ENCODE data around the gene GRIP1.

The GRIP1 gene

DNA sequence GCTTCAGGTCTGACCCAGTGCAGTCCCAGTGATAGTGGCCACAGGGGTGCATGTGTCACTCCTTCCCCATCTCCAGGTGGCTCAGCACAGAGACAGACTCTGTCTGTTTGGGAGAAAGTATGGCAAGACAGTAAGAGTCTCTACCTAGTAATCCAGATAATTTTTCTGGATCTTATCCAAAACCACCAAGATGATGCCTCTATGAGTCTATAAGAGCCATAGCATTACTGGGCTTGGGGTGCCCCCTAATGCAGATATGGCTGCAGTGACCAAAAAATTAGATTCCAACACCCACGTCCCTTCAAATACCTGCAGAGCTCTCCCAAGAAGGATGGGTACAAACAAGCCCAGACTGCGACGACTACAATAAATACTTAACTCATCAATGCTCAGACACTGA lies 123.8 kb downstream of the GRIP1 start:
- no peak overlapping the region for H3K9ac ChIP-seq (ENCODE audit: low read depth, low read length)
- no peaks in the 10 kb centered on the region for H3K9me3 ChIP-seq (ENCODE audit: control insufficient read depth, insufficient read depth, low read length)
- H3K27me3 ChIP-seq (ENCODE audit: control insufficient read depth, insufficient read depth, low read length): no peaks in the 10 kb centered on the region
- no peak overlapping the region for H3K27ac ChIP-seq (ENCODE audit: low read depth, low read length)
- H3K36me3 ChIP-seq (ENCODE audit: control insufficient read depth, insufficient read depth, low read length): no peaks in the 10 kb centered on the region
- H3K4me1 ChIP-seq (ENCODE audit: control insufficient read depth, insufficient read depth, low read length): no peaks in the 10 kb centered on the region
- H3K4me3 ChIP-seq (ENCODE audit: low read depth, low read length): no peak overlapping the region

DNA sequence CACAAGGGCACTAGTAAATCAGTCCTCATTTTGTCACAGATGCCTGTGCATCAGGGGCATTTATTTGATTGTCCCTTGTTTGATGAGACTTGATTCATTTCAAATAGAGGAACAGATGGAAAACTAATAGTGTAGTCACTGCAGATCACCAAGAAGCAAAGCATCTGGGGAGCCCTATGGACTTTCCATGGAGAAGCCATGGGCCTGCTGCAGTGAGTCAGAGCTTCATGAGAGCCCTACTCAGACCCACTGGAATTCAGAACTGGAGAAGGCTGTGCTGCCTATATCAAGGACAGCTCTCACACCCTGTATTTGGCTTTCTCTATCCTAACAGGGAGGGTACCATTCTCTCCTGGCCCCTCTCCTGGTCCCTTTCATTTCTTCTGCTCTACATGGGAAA lies 126.2 kb downstream of the GRIP1 start:
- H3K4me1 ChIP-seq (ENCODE audit: control insufficient read depth, insufficient read depth, low read length): no peaks in the 10 kb centered on the region
- no peak overlapping the region for H3K4me3 ChIP-seq (ENCODE audit: low read depth, low read length)
- H3K9ac ChIP-seq (ENCODE audit: low read depth, low read length): no peak overlapping the region
- H3K36me3 ChIP-seq (ENCODE audit: control insufficient read depth, insufficient read depth, low read length): no peaks in the 10 kb centered on the region
- no peaks in the 10 kb centered on the region for H3K27me3 ChIP-seq (ENCODE audit: control insufficient read depth, insufficient read depth, low read length)
- H3K9me3 ChIP-seq (ENCODE audit: control insufficient read depth, insufficient read depth, low read length): no peaks in the 10 kb centered on the region
- no peak overlapping the region for H3K27ac ChIP-seq (ENCODE audit: low read depth, low read length)

DNA sequence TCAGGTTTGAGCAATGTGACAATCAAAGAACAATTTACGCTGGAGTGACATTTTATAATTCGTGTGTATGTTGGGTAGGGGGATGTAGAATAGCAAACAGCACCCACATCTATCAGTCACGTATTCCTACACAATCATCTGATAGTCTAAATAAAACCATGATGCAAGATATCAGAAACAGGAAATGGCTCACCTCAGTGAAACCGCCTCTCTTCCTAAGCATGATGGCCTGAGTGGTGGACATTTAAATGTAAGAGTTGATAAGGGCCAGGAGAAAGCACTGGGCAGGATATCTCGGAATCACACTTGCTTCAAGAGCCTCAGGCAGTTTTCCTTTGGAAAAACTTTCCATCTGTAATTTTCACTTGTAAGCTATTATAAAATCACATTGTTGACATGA lies 128.2 kb downstream of the GRIP1 start:
- Histone ChIP-seq H3K4me3 (ENCODE audit: low read depth, low read length) (no peak overlapping the region), H3K27ac (ENCODE audit: low read depth, low read length) (no peak overlapping the region), H3K9me3 (ENCODE audit: control insufficient read depth, insufficient read depth, low read length) (no peaks in the 10 kb centered on the region)

DNA sequence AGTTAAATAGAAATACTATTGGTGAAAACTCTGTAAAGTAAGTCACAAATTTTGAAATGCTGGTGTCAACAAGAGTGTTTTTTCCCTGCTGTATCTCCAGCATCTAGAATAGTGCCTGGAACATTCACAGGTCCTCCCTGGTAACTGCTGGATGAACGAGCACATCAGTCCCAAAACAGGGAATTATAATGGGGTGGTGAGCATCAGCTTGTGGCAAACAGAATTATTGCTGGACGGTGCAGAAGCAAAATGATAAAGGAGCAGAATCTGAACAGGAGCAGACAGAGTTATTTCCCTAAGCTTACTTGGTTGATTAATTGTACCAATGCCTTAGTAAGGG lies 129.9 kb downstream of the GRIP1 start:
- H3K27me3 ChIP-seq (ENCODE audit: control insufficient read depth, insufficient read depth, low read length): no peaks in the 10 kb centered on the region

More for the DNA sequence above, 128.2 kb downstream of the GRIP1 start:
- no peaks in the 10 kb centered on the region for H3K36me3 ChIP-seq (ENCODE audit: control insufficient read depth, insufficient read depth, low read length)
- H3K4me1 ChIP-seq (ENCODE audit: control insufficient read depth, insufficient read depth, low read length): no peaks in the 10 kb centered on the region
- no peak overlapping the region for H3K9ac ChIP-seq (ENCODE audit: low read depth, low read length)
- no peaks in the 10 kb centered on the region for H3K27me3 ChIP-seq (ENCODE audit: control insufficient read depth, insufficient read depth, low read length)

DNA sequence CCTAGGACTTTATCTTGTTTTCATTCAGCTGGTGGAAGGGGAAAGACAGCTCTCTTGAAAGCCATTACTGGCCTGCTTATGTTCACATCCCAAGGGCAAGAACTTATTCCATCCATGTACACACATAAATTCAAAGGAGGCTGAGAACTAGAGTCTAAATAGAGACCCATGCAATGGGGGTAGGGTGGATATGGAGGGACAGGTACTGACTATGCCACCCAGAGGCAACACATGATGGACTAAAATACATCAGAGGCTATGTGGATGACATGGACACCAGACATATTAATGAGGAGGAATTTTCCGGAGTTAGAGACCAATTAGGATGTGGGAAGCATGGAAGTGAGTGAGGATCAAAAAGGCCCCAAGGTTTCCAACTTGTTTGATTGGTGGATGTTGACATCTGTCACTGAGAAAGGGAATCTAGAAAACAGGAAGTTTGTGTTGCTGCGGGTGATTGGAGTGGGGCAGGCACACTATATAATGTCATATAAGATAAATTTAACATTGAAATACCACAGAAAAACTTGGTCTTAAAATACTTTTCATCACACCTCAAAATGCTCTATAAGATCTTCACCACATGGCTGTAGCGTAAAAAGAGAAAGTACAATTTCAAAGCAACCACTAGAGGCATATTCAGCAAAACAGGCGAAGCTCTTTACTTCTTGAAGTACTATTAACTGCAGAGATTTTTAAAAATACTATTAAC lies 130.4 kb downstream of the GRIP1 start:
- no peak overlapping the region for H3K9ac ChIP-seq (ENCODE audit: low read depth, low read length)
- H3K27me3 ChIP-seq (ENCODE audit: control insufficient read depth, insufficient read depth, low read length): no peaks in the 10 kb centered on the region
- no peaks in the 10 kb centered on the region for H3K4me1 ChIP-seq (ENCODE audit: control insufficient read depth, insufficient read depth, low read length)
- H3K4me3 ChIP-seq (ENCODE audit: low read depth, low read length): no peak overlapping the region
- no peak overlapping the region for H3K27ac ChIP-seq (ENCODE audit: low read depth, low read length)
- H3K36me3 ChIP-seq (ENCODE audit: control insufficient read depth, insufficient read depth, low read length): no peaks in the 10 kb centered on the region
- H3K9me3 ChIP-seq (ENCODE audit: control insufficient read depth, insufficient read depth, low read length): no peaks in the 10 kb centered on the region

More for the DNA sequence above, 129.9 kb downstream of the GRIP1 start:
- Histone ChIP-seq H3K9me3 (ENCODE audit: control insufficient read depth, insufficient read depth, low read length) (no peaks in the 10 kb centered on the region), H3K9ac (ENCODE audit: low read depth, low read length) (no peak overlapping the region), H3K27ac (ENCODE audit: low read depth, low read length) (no peak overlapping the region), H3K4me1 (ENCODE audit: control insufficient read depth, insufficient read depth, low read length) (no peaks in the 10 kb centered on the region), H3K4me3 (ENCODE audit: low read depth, low read length) (no peak overlapping the region), H3K36me3 (ENCODE audit: control insufficient read depth, insufficient read depth, low read length) (no peaks in the 10 kb centered on the region)

DNA sequence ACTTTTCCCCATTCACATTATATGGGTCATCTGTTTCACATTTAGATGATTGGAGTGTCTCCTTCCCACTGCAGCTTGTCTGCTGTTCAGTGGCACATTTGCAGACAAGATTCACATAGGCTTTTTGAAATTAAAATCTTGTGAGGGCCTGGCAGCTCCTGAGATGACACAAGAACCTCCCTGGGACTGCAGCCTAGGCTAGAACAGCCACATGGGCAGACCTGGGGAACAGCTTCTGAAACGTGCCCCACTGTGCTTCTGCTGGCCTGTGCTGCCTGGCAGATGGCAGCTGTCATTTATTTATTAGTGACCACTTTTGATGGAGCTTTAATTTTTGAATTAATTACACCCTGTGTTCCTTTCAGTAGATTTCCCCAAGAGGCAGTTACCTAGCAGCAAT lies 137.4 kb downstream of the GRIP1 start:
- Histone ChIP-seq H3K27ac (ENCODE audit: low read depth, low read length) (no peak overlapping the region), H3K4me3 (ENCODE audit: low read depth, low read length) (no peak overlapping the region), H3K9me3 (ENCODE audit: control insufficient read depth, insufficient read depth, low read length) (no peaks in the 10 kb centered on the region), H3K36me3 (ENCODE audit: control insufficient read depth, insufficient read depth, low read length) (no peaks in the 10 kb centered on the region), H3K27me3 (ENCODE audit: control insufficient read depth, insufficient read depth, low read length) (no peaks in the 10 kb centered on the region), H3K9ac (ENCODE audit: low read depth, low read length) (no peak overlapping the region), H3K4me1 (ENCODE audit: control insufficient read depth, insufficient read depth, low read length) (peaks cover 3% of the 10 kb centered on the region; the same call in 1 of the 2 replicates)

DNA sequence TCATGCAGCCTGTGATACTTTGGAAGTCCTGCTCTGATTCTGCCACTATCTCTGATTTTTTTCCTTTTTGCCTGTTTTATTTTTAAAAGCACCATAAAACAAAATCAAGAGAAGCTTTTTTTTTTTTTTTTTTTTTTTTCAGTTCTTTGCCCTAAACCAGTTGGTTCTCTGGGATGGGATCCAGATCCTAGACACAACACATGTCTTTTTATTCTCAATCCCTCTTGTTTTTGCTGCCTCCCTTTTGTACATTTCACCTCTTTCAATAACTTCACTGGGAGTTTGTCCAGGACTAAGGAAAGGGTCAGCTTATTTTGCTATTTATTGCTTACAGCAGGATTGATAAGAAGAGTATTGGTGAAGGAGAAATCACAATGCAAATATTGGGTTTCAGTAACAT lies 139.4 kb downstream of the GRIP1 start:
- Histone ChIP-seq H3K9me3 (ENCODE audit: control insufficient read depth, insufficient read depth, low read length) (no peaks in the 10 kb centered on the region), H3K27ac (ENCODE audit: low read depth, low read length) (no peak overlapping the region)

DNA sequence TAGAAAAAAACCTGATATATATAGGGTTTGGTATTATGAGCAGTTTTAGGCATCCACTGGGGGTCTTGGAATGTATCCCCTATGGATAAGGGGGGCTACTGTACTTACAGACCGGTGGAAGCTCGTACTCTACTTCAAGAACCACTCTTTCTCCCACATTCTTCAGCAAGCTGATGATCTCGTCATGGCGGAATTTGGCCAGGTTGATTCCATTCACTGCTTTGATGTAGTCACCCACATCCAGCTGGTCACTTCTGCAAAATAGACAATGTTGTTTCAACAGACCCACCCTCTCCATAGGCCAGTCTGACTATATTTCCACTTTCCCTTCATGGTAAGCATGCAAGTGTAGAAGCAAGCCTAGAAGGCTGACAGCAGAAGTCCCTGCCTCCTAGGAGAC lies 139.9 kb downstream of the GRIP1 start:
- no peaks in the 10 kb centered on the region for H3K9me3 ChIP-seq (ENCODE audit: control insufficient read depth, insufficient read depth, low read length)
- no peaks in the 10 kb centered on the region for H3K36me3 ChIP-seq (ENCODE audit: control insufficient read depth, insufficient read depth, low read length)
- H3K9ac ChIP-seq (ENCODE audit: low read depth, low read length): no peak overlapping the region
- no peaks in the 10 kb centered on the region for H3K27me3 ChIP-seq (ENCODE audit: control insufficient read depth, insufficient read depth, low read length)
- H3K4me1 ChIP-seq (ENCODE audit: control insufficient read depth, insufficient read depth, low read length): peaks cover 7% of the 10 kb centered on the region
- no peak overlapping the region for H3K27ac ChIP-seq (ENCODE audit: low read depth, low read length)
- H3K4me3 ChIP-seq (ENCODE audit: low read depth, low read length): no peak overlapping the region

More for the DNA sequence above, 139.4 kb downstream of the GRIP1 start:
- H3K36me3 ChIP-seq (ENCODE audit: control insufficient read depth, insufficient read depth, low read length): no peaks in the 10 kb centered on the region
- peaks cover 7% of the 10 kb centered on the region for H3K4me1 ChIP-seq (ENCODE audit: control insufficient read depth, insufficient read depth, low read length)
- no peak overlapping the region for H3K4me3 ChIP-seq (ENCODE audit: low read depth, low read length)
- no peak overlapping the region for H3K9ac ChIP-seq (ENCODE audit: low read depth, low read length)
- H3K27me3 ChIP-seq (ENCODE audit: control insufficient read depth, insufficient read depth, low read length): no peaks in the 10 kb centered on the region

DNA sequence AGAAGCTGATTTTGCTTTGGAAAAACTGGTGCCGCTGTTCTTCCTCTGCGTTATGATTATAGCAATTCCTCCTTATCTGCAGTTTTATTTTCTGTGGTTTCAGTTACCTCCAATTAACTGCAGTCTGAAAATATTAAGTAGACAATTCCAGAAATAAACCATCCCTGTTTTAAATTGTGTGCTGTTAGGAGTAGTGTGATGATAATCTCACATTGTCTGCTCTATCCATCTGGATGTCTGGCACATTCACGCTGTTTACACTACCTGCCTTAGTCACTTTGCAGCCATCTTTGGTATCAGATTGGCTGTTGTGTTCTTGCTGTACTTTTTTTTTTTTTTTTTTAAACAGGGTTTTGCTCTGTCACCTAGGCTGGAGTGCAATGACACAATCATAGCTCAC lies 141.0 kb downstream of the GRIP1 start:
- Histone ChIP-seq H3K36me3 (ENCODE audit: control insufficient read depth, insufficient read depth, low read length) (no peaks in the 10 kb centered on the region), H3K4me1 (ENCODE audit: control insufficient read depth, insufficient read depth, low read length) (peaks cover 7% of the 10 kb centered on the region), H3K9me3 (ENCODE audit: control insufficient read depth, insufficient read depth, low read length) (no peaks in the 10 kb centered on the region), H3K27me3 (ENCODE audit: control insufficient read depth, insufficient read depth, low read length) (no peaks in the 10 kb centered on the region), H3K4me3 (ENCODE audit: low read depth, low read length) (no peak overlapping the region), H3K9ac (ENCODE audit: low read depth, low read length) (no peak overlapping the region), H3K27ac (ENCODE audit: low read depth, low read length) (no peak overlapping the region)

DNA sequence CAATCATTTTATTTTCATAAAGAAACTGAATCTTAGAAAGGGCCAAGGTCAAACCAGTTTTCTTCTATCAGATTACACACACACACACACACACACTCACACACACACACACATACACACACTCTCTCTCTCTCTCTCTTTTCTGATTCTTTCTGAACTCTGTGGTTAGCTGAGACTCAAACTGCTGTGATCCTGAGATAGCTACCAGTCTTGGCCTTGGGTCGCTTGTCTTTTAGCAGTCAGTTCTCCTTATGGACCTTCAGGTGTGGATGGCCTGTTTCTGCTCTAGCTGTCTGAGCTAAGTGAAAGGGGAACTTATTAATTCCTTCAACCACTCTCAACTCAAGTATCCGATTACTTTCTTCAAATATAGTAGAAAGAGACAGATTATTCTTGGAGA lies 145.1 kb downstream of the GRIP1 start:
- Histone ChIP-seq H3K36me3 (ENCODE audit: control insufficient read depth, insufficient read depth, low read length) (no peaks in the 10 kb centered on the region), H3K4me1 (ENCODE audit: control insufficient read depth, insufficient read depth, low read length) (peaks cover 7% of the 10 kb centered on the region), H3K9me3 (ENCODE audit: control insufficient read depth, insufficient read depth, low read length) (no peaks in the 10 kb centered on the region), H3K4me3 (ENCODE audit: low read depth, low read length) (no peak overlapping the region), H3K27me3 (ENCODE audit: control insufficient read depth, insufficient read depth, low read length) (no peaks in the 10 kb centered on the region), H3K27ac (ENCODE audit: low read depth, low read length) (no peak overlapping the region), H3K9ac (ENCODE audit: low read depth, low read length) (no peak overlapping the region)

DNA sequence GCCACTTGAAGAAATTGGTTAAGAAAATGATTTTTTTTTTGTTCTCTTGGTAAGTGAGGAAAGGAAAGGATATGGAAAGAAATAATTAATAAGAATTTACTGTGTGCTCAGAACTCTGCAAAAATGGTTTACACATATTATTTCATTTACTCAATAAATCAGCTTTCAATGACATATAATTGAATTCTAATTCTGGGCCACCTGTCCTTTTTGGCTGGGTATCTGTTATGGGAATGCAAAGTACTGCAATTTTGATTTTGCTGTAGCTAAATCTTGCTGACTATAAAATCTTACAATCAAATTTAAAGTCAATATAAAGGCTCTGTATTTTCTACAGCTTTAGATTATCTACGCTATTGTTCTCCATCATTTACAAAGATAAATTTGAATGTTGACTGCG lies 147.1 kb downstream of the GRIP1 start:
- Histone ChIP-seq H3K27ac (ENCODE audit: low read depth, low read length) (no peak overlapping the region), H3K36me3 (ENCODE audit: control insufficient read depth, insufficient read depth, low read length) (no peaks in the 10 kb centered on the region), H3K9me3 (ENCODE audit: control insufficient read depth, insufficient read depth, low read length) (no peaks in the 10 kb centered on the region), H3K27me3 (ENCODE audit: control insufficient read depth, insufficient read depth, low read length) (no peaks in the 10 kb centered on the region), H3K4me3 (ENCODE audit: low read depth, low read length) (no peak overlapping the region), H3K4me1 (ENCODE audit: control insufficient read depth, insufficient read depth, low read length) (peaks cover 7% of the 10 kb centered on the region), H3K9ac (ENCODE audit: low read depth, low read length) (no peak overlapping the region)

Data from HUES48 (cell line).